ENCODE measurements around the gene ASB3. TPM values are rescaled to one million over a fixed set of nuclear protein-coding genes. Genes with fewer than 3 reads are reported as not detected.

The ASB3 gene
- polyA plus RNA-seq, 1 donor from 2014 or later, result 60.4 TPM

- H2AFZ ChIP-seq (ENCODE audit: low read depth, low read length), result no peak overlapping the region
- TF ChIP-seq TAF1 (IDR thresholded peaks at IDR 0.05; ENCODE audit: low read depth) (no peak), CTCF (IDR thresholded peaks at IDR 0.05; ENCODE audit: poor library complexity, severe bottlenecking) (no peak), SMC3 (conservative IDR thresholded peaks at IDR 0.05; ENCODE audit: poor library complexity) (no peak), RAD21 (conservative IDR thresholded peaks at IDR 0.05) (no peak), MXI1 (conservative IDR thresholded peaks at IDR 0.05; ENCODE audit: poor library complexity, severe bottlenecking) (no peak), EZH2 (IDR thresholded peaks at IDR 0.05; ENCODE audit: borderline replicate concordance, insufficient read depth, low read length, poor library complexity, severe bottlenecking) (no peak), EP300 (conservative IDR thresholded peaks at IDR 0.05; ENCODE audit: poor library complexity, severe bottlenecking) (no peak), POLR2AphosphoS5 (IDR thresholded peaks at IDR 0.05) (no peak)
- TF ChIP-seq, protein P1, sequence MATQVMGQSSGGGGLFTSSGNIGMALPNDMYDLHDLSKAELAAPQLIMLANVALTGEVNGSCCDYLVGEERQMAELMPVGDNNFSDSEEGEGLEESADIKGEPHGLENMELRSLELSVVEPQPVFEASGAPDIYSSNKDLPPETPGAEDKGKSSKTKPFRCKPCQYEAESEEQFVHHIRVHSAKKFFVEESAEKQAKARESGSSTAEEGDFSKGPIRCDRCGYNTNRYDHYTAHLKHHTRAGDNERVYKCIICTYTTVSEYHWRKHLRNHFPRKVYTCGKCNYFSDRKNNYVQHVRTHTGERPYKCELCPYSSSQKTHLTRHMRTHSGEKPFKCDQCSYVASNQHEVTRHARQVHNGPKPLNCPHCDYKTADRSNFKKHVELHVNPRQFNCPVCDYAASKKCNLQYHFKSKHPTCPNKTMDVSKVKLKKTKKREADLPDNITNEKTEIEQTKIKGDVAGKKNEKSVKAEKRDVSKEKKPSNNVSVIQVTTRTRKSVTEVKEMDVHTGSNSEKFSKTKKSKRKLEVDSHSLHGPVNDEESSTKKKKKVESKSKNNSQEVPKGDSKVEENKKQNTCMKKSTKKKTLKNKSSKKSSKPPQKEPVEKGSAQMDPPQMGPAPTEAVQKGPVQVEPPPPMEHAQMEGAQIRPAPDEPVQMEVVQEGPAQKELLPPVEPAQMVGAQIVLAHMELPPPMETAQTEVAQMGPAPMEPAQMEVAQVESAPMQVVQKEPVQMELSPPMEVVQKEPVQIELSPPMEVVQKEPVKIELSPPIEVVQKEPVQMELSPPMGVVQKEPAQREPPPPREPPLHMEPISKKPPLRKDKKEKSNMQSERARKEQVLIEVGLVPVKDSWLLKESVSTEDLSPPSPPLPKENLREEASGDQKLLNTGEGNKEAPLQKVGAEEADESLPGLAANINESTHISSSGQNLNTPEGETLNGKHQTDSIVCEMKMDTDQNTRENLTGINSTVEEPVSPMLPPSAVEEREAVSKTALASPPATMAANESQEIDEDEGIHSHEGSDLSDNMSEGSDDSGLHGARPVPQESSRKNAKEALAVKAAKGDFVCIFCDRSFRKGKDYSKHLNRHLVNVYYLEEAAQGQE (IDR thresholded peaks at IDR 0.05; ENCODE audit: borderline replicate concordance), result no peak
- no peak overlapping the region for H3K9ac ChIP-seq (ENCODE audit: low read length)
- no peaks in the 10 kb centered on the region for H3K79me2 ChIP-seq (replicated peaks; ENCODE audit: insufficient read depth, low read length)
- H3K4me3 ChIP-seq (ENCODE audit: low read length), result no peak overlapping the region
- no peaks in the 10 kb centered on the region for H3K27me3 ChIP-seq (ENCODE audit: insufficient read depth, low read depth, low read length)
- no peak overlapping the region for H3K4me2 ChIP-seq (ENCODE audit: low read length)
- H4K20me1 ChIP-seq (ENCODE audit: insufficient read depth), result no peaks in the 10 kb centered on the region
- H3K27ac ChIP-seq (ENCODE audit: low read length), result no peak overlapping the region
- no peaks in the 10 kb centered on the region for H3K9me2 ChIP-seq (ENCODE audit: insufficient read depth, low read length)
- no peaks in the 10 kb centered on the region for H3K9me3 ChIP-seq (ENCODE audit: low read length)
- H3K36me3 ChIP-seq (ENCODE audit: insufficient read depth, low read length), result no peaks in the 10 kb centered on the region
- H3F3A ChIP-seq (ENCODE audit: insufficient read depth, low read length, poor library complexity, severe bottlenecking), result no peaks in the 10 kb centered on the region
Observed at GRCh38 chr2:53635694-53636093, 151.1 kb downstream of the ASB3 start.

- Histone ChIP-seq H3F3A (ENCODE audit: insufficient read depth, low read length, poor library complexity, severe bottlenecking) (no peaks in the 10 kb centered on the region), H3K9me2 (ENCODE audit: insufficient read depth, low read length) (no peaks in the 10 kb centered on the region), H3K4me2 (ENCODE audit: low read length) (no peak overlapping the region), H3K9ac (ENCODE audit: low read length) (no peak overlapping the region), H3K36me3 (ENCODE audit: insufficient read depth, low read length) (no peaks in the 10 kb centered on the region), H3K79me2 (replicated peaks; ENCODE audit: insufficient read depth, low read length) (no peaks in the 10 kb centered on the region), H3K27me3 (ENCODE audit: insufficient read depth, low read depth, low read length) (no peaks in the 10 kb centered on the region), H3K4me3 (ENCODE audit: low read length) (no peak overlapping the region), H4K20me1 (ENCODE audit: insufficient read depth) (no peaks in the 10 kb centered on the region), H3K27ac (ENCODE audit: low read length) (no peak overlapping the region), H2AFZ (ENCODE audit: low read depth, low read length) (no peak overlapping the region), H3K9me3 (ENCODE audit: low read length) (no peaks in the 10 kb centered on the region)
- TF ChIP-seq TAF1 (IDR thresholded peaks at IDR 0.05; ENCODE audit: low read depth), result no peak
- TF ChIP-seq POLR2AphosphoS5 (IDR thresholded peaks at IDR 0.05), result no peak
- TF ChIP-seq, protein P1 (IDR thresholded peaks at IDR 0.05; ENCODE audit: borderline replicate concordance), result no peak
- TF ChIP-seq RAD21 (conservative IDR thresholded peaks at IDR 0.05), result no peak
- TF ChIP-seq CTCF (IDR thresholded peaks at IDR 0.05; ENCODE audit: poor library complexity, severe bottlenecking), result no peak
- no peak for TF ChIP-seq EP300 (conservative IDR thresholded peaks at IDR 0.05; ENCODE audit: poor library complexity, severe bottlenecking)
- TF ChIP-seq SMC3 (conservative IDR thresholded peaks at IDR 0.05; ENCODE audit: poor library complexity), result no peak
- TF ChIP-seq EZH2 (IDR thresholded peaks at IDR 0.05; ENCODE audit: borderline replicate concordance, insufficient read depth, low read length, poor library complexity, severe bottlenecking), result no peak
- TF ChIP-seq MXI1 (conservative IDR thresholded peaks at IDR 0.05; ENCODE audit: poor library complexity, severe bottlenecking), result no peak
Observed at GRCh38 chr2:53633441-53633840, 153.3 kb downstream of the ASB3 start.

All from neural cell (in vitro differentiated cells).